Testis (tissue), 2 donors: ENCODE measurements around the gene C16orf54.
"Not testable (repeated sequence)": the region's sequence is repeated elsewhere in the genome, so short reads cannot be mapped to it uniquely, and the experiment has no call there.

ENCODE experiments used
- POLR2A ChIP-seq: fragments of 450-650 bp; IDR thresholded peaks from one replicate; pipeline ENCODE4 v1.6.1; 2017; ENCODE audit warnings: antibody characterized with exemption, mild to moderate bottlenecking, moderate library complexity
- TF ChIP-seq, protein P1 (sequence below), 3 experiments: fragments of 450-650 bp in 2 of 3; fragments of 200-600 bp in 1 of 3; sonication (generic) in 1 of 3; IDR thresholded peaks; one replicate each; pipeline ENCODE4 v1.5.1; 2016 to 2019; ENCODE audit warnings: antibody characterized with exemption in 3 of 3, mild to moderate bottlenecking in 2 of 3, moderate library complexity in 1 of 3

DNA sequence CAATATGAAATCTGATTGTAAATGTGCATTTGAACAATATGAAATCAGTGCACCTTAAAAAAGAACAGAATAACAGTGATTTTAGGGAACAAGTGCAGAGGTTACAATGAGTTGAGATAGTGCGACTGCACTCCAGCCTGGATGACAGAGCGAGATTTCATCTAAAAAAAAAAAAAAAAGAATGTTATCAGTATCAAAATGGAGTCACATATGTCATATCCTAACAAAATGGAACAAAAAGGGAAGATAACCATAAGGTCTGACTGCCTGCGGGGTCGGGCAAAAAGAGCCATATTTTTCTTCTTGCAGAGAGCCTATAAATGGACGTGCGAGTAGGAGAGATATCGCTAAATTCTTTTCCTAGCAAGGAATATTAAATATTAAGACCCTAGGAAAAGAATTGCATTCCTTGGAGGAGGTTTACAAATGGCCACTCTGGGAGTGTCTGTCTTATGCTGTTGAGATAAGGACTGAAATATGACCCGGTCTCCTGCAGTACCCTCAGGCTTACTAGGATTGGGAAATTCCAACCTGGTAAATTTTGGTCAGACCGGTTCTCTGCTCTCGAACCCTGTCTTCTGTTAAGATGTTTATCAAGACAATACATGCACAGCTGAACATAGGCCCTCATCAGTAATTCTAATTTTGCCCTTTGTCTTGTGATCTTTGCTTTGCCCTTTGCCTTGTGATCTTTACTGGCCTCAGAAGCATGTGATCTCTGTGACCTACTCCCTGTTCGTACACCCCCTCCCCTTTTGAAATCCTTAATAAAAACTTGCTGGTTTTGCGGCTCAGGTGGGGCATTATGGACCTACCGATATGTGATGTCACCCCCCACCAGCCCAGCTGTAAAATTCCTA, 37.5 kb upstream of the C16orf54 start:
- TF ChIP-seq, protein P1, sequence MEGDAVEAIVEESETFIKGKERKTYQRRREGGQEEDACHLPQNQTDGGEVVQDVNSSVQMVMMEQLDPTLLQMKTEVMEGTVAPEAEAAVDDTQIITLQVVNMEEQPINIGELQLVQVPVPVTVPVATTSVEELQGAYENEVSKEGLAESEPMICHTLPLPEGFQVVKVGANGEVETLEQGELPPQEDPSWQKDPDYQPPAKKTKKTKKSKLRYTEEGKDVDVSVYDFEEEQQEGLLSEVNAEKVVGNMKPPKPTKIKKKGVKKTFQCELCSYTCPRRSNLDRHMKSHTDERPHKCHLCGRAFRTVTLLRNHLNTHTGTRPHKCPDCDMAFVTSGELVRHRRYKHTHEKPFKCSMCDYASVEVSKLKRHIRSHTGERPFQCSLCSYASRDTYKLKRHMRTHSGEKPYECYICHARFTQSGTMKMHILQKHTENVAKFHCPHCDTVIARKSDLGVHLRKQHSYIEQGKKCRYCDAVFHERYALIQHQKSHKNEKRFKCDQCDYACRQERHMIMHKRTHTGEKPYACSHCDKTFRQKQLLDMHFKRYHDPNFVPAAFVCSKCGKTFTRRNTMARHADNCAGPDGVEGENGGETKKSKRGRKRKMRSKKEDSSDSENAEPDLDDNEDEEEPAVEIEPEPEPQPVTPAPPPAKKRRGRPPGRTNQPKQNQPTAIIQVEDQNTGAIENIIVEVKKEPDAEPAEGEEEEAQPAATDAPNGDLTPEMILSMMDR (IDR thresholded peaks at IDR 0.05), result not testable (repeated sequence)
- TF ChIP-seq POLR2A, result not testable (repeated sequence)
